K562 (cell line): ENCODE data around the gene PLEKHA1.

ENCODE experiments used
- CCNT2 ChIP-seq: IDR thresholded peaks from 2 replicates; pipeline ENCODE4 v1.6.1; 2011; ENCODE audit warnings: borderline replicate concordance, low read depth, mild to moderate bottlenecking, moderate library complexity, mixed read lengths, low read length; ENCODE audit not compliant: insufficient read length; ENCODE audit errors: extremely low read depth
- CTBP1 ChIP-seq: fragments of 450-650 bp; IDR thresholded peaks from 2 replicates; pipeline ENCODE4 v1.6.1; 2016; ENCODE audit warnings: borderline replicate concordance
- TF ChIP-seq, protein P1 (sequence below), 3 experiments: IDR thresholded peaks in 2 of 3; conservative IDR thresholded peaks in 1 of 3; 2 replicates each; pipeline ENCODE4 v1.5.1; 2011 to 2012; ENCODE audit warnings: low read length in 3 of 3, mild to moderate bottlenecking in 3 of 3, control low read depth in 2 of 3, improper control_type of control experiment in 1 of 3, inconsistent platforms in 1 of 3, low read depth in 1 of 3, mixed read lengths in 1 of 3, moderate library complexity in 1 of 3; ENCODE audit not compliant: insufficient read depth in 2 of 3

DNA sequence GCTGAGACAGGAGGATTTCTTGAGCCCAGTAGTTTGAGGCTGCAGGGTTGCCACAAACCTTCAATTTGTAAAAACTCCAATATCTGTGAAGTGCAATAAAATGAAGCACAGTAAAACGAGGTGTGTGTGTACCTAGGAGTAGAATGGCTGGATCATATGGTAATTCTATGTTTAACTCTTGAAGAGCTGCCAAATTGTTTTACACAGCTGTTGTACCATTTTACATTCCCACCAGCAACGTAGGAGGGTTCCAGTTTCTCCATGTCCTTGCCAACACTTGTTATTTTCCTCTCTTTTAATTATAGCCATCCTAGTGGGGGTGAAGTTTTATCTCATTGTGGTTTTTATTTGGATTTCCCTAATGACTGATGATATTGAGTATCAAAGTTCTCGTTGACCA is 16.2 kb downstream of the PLEKHA1 start:
- TF ChIP-seq CTBP1 (no peak), CCNT2 (no peak)
- TF ChIP-seq, protein P1, sequence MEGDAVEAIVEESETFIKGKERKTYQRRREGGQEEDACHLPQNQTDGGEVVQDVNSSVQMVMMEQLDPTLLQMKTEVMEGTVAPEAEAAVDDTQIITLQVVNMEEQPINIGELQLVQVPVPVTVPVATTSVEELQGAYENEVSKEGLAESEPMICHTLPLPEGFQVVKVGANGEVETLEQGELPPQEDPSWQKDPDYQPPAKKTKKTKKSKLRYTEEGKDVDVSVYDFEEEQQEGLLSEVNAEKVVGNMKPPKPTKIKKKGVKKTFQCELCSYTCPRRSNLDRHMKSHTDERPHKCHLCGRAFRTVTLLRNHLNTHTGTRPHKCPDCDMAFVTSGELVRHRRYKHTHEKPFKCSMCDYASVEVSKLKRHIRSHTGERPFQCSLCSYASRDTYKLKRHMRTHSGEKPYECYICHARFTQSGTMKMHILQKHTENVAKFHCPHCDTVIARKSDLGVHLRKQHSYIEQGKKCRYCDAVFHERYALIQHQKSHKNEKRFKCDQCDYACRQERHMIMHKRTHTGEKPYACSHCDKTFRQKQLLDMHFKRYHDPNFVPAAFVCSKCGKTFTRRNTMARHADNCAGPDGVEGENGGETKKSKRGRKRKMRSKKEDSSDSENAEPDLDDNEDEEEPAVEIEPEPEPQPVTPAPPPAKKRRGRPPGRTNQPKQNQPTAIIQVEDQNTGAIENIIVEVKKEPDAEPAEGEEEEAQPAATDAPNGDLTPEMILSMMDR (IDR thresholded peaks at IDR 0.05 in 2 of 3, conservative IDR thresholded peaks at IDR 0.05 in 1 of 3; ENCODE audit: insufficient read depth in 2 of 3, low read depth in 1 of 3, low read length in 3 of 3), result no peak
